Measurements from ENCODE around the gene NUP133. TPM values are rescaled to one million over a fixed set of nuclear protein-coding genes. Genes with fewer than 3 reads are reported as not detected.
A peak's percentile ranks its signal among the peaks of the same experiment; 100 is the strongest.
"Not testable (repeated sequence)": the region's sequence is repeated elsewhere in the genome, so short reads cannot be mapped to it uniquely, and the experiment has no call there.

The NUP133 gene
- total RNA-seq, 1 donor from 2014 or later, result 40.0 TPM

DNA sequence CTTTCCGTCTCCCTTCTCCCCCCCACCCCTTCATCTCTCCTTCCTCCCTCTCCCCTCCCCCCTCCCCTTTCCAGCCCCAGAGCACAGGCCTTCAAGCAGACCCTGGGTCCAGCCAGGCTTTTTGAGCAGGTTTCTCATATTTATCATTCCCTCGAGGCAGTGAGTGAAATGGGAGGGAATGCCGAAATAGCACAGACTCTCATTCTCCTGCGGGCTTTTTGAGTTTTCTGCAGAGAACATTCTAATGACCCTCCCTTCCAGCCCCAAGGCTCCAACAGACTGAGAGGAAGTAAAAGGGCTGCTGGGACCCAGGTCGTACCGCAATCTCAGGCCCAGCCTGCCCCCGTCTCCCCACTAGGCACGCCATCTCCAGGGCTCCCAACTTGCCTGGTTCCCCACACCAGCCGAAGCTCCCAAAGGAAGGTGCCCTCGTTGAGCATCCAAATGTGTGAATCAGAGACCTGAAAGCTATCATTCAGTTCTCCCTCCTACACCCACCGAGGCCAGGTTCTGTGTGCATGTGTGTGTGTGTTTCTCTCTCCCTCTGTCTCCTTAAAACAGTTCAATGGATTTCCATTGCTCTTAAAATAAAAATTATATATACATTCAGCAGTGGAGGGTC lies 96.6 kb downstream of the NUP133 start:
- DNase-seq, result no peak

DNA sequence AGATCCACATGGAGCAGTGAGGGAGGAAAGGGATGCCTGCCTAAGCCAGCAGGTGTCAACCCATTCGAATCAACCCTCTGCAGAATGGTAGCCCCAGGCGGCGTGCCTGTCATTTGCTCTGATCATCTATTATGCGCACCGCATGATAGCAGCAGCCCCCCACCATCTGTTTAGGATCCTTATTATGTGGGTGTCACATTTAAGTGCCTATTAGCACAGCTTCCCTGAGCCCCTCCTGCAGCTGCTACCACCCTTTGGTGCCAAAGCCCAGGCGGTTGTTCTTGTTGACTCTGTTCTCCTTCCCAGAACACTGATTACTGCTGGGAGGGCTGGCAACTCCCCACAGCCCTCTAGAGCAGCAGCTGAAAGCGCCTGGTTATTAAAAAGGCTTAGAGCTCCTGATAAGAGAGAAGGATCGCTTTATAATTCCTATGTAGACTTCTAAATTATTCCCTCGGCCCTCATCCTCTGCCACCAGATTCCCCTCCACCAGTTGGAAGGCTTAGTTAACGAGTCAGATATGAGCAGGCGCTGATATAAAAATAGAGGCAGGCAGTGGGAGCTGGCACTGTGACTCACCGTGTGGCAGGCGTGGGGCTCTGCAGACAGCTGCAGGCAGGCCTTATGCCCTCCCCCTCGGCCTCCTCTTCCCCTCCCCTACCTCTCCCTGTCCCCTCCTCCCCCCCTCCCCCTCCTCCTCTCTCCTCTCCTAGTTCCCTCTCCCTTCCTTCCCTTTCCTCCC lies 97.3 kb downstream of the NUP133 start:
- DNase-seq, result peak; percentile 67

DNA sequence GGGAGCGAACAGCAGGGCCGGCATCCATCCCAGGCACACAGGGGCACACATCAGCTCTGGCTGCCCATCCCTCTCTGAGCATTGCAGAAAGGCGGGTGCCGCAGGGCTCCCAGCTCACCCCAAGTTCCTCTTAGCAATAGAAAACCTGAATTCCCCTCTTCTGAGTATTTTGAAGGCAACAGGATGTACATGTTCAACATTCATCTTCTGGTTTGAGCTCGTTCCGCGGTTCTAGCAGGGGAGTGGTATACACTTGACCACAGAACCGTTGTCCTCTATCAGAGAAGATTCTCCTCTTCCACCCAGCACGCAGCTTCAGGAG lies 97.8 kb downstream of the NUP133 start:
- DNase-seq, result no peak

GRCh38 chr1:229409616-229410369 lies 98.3 kb downstream of the NUP133 start:
- no peak for DNase-seq

- no peak for DNase-seq
Observed at GRCh38 chr1:229408458-229409037, 99.6 kb downstream of the NUP133 start.

DNA sequence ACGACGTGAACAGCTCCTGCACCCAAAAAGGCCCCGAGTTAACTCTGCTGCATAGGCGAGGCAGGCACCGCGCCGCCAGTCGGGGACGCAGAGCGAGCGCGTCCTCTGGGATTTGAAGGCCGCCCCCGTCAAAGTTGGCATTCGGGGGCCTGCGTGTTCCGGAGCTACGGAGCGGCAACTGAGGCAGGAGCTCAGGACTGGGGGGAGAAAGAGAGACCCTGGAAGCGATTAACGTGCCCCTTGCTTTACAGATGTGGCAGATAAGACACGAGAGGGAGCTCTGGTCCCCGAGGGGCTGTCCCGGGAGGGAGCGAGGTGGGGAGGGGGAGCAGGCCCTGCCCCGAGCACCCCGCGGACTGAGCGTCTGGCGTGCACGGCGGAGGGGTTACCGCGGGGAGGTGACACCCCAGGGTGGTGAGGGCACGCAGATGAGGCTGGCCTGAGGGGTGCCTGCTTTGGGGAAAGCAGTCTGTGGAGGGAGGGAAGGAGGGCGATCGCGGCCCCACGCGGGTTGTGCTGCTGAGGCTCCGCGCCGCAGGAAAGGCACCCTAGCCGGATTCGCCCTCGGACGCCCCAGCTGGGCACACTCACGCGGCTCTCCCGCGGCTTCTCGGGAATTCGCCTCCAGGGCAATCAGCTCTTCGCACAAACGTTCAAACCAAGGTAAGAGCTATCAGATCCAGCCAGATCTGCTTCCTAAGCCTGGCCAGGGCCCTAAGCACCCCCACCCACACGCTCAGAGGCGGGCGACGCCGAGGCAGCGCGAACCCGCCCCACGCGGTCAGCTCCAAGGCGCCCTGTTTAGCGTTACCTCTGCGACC lies 100.7 kb downstream of the NUP133 start:
- DNase-seq, result no peak

GRCh38 chr1:229406798-229407197 lies 101.3 kb downstream of the NUP133 start:
- no peak for DNase-seq

DNA sequence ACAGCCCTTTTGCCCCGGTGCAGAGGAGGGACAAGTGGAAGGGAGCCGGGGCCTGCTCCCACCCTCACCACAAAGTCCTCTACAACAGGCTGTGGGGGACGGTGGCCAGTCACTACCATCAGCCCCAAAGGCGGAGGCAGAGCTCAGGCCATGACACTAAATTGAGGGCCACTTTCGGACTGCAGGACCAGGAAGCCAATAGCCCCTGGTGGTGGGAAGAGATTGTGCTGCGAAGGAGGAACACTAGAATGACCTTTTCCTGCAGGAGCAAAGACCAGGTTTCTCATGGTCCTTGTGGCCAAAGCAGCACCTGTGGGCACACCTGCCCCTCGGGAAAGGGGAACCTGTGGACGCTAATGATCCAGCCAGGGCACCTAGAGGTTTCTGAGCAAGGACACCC lies 104.6 kb downstream of the NUP133 start:
- DNase-seq, result no peak

DNA sequence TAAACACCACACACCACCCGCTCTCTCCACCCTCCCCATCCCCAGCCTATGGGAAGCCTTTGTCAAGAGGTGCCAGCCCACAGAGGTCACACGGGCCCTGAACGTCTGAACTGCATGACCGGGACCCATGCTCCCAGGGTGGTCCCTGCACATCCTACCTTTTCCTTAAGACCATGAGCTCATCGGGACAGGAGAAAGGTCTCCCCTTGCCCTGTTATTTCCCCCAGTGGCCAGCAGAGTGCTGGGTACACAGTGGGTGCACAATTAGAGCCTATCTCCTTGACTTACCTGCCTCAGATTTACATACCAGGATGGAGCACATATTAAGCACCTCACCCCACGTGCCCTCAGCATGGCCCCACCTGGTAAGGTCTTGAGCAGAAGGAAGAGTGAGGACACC lies 105.1 kb downstream of the NUP133 start:
- no peak for DNase-seq

DNA sequence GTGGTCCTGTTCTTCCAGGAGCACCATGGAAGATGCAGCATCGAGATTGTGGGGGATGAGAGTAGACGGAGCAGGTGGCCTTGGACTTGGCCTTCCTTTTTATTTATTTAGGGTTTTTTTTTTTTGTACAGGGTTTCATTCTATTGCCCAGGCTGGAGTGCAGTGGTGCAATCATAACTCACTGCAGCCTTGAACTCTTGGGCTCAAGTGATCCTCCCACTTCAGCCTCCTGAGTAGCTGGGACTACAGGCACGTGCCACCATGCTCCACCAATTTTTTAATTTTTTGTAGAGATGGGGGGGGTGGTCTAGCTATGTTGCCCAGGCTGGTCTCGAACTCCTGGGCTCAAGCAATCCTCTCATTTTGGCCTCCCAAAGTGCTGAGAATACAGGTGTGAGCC lies 105.8 kb downstream of the NUP133 start:
- DNase-seq, result not testable (repeated sequence)

DNA sequence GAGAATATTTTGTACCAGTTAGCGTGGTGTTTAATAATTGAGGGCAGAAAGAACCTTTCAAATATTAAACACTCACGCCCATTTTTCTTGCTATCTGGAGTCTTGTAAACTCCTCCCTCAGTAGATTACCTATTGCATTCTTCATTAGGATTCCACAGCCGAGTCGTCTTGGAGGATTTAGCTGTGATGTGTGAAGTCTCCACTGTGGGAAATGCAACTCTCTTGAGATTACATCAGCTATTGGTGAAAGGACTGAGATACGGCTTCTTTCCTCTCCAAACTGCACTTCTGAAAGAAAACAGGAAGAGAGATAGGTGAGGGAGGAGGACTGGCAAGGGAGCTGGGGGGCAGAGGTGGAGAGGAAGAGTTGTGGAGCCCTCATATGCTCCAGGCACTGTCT lies 110.4 kb downstream of the NUP133 start:
- no peak for DNase-seq

DNA sequence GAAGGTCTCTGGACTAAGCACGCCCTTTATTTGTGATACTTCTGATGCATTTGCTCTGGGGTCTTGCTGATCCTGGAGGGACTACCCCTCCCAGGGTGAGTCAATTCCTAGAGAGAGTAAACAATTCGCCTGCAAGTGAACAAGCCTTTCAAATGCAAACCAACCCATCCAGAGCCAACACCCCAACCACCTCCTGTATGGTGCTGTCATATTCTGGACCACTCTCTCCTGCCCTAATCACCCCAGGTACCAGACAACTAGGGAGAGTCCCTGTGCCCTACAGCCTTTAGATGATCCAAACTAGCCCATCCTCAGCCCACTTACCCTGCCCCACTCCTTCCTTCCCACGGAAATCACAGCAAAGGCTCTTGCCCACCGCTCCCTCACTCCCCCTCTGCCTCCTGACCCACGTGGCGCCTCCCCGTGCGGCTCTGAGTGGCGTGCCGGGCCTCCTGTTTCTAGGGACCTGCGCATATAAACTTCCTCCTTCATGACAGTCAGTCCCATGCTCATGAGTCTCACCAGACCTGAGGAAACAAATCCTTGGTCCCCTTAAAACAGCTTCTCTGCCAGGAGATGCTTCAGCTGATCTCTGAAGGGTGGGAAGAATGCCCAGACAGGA lies 111.4 kb downstream of the NUP133 start:
- no peak for DNase-seq

DNA sequence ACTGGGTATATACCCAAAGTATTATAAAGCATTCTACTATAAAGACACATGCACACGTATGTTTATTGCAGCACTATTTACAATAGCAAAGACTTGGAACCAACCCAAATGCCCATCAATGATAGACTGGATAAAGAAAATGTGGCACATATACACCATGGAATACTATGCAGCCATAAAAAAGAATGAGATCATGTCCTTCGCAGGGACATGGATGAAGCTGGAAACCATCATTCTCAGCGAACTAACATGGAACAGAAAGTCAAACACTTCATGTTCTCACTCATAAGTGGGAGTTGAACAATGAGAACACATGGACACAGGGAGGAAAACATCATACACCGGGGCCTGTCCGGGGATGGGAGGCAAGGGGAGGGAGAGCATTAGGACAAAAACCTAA lies 113.6 kb downstream of the NUP133 start:
- DNase-seq, result not testable (repeated sequence)

DNA sequence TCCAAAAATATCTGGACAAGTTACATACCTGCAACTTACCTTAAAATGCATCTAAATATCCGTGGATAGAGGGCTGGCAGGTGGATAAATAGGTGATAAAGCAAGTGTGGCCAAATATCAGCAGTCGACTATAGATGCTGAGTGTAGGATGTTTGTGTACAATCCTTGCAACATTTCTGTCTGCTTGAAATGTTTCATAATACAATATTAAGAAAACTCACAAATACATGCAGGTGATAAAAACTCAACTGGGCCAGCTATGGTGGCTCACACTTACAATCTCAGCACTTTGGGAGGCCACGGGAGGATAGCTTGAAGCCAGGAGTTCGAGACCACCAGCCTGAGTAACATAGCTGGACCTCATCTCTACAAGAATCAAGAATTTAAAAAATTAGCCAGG lies 115.2 kb downstream of the NUP133 start:
- DNase-seq, result no peak

Other genes with a start within 250 kb of the NUP133 start
- gene RAB4A, start 237.2 kb downstream of the NUP133 start, total RNA-seq, result 22.1 and 25.8 TPM in 2 replicates
- gene CCSAP, start 165.3 kb downstream of the NUP133 start, total RNA-seq, result 5.6 and 8.5 TPM in 2 replicates
- 0.17 TPM in 1 of 2 replicates, not detected in the other for gene ACTA1, start 74.2 kb downstream of the NUP133 start, total RNA-seq
- gene ABCB10, start 50.4 kb upstream of the NUP133 start, total RNA-seq, result 35.7 and 36.8 TPM in 2 replicates
- 28.2 and 33.6 TPM in 2 replicates for gene TAF5L, start 117.8 kb upstream of the NUP133 start, total RNA-seq
- gene URB2, start 117.9 kb upstream of the NUP133 start, total RNA-seq, result 12.4 and 15.9 TPM in 2 replicates

Measured in dermis blood vessel endothelial cell (primary cell).